Fibroblast of lung (primary cell): ENCODE data around the gene SLIT3. TPM values are rescaled to one million over a fixed set of nuclear protein-coding genes. Genes with fewer than 3 reads are reported as not detected.

Experiments used
- DNase-seq, 2 donors: peaks; one replicate each; pipeline versions ENCODE4 v3.0.0 to v3.0.0-alpha.2; 2010; ENCODE audit warnings: low read depth in 2 of 2
- H2AFZ ChIP-seq: 2 replicates; pipeline ENCODE4 v1.5.1; 2012; ENCODE audit warnings: low read length, control low read depth, inconsistent platforms
- H3K27ac ChIP-seq: 2 replicates; pipeline ENCODE4 v1.5.1; 2011; ENCODE audit warnings: low read length, control low read depth; ENCODE audit not compliant: insufficient read depth
- H3K27me3 ChIP-seq: 2 replicates; pipeline ENCODE4 v1.5.1; 2011; ENCODE audit warnings: mild to moderate bottlenecking, low read length; ENCODE audit not compliant: control insufficient read depth, insufficient read depth
- H3K36me3 ChIP-seq: 2 replicates; pipeline ENCODE4 v1.5.1; 2011; ENCODE audit warnings: low read length; ENCODE audit not compliant: control insufficient read depth, insufficient read depth
- H3K4me1 ChIP-seq: 2 replicates; pipeline ENCODE4 v1.5.1; 2011; ENCODE audit warnings: low read length; ENCODE audit not compliant: control insufficient read depth, insufficient read depth; ENCODE audit errors: extremely low read depth
- H3K4me2 ChIP-seq: 2 replicates; pipeline ENCODE4 v1.5.1; 2011; ENCODE audit warnings: low read length, control low read depth; ENCODE audit not compliant: insufficient read depth; ENCODE audit errors: extremely low read depth
- H3K4me3 ChIP-seq, 4 experiments: fragments of 200-600 bp in 1 of 4; sonication (generic) in 1 of 4; replicated peaks in 1 of 4; 2 replicates each; pipeline ENCODE4 v1.5.1; 2011 to 2016; ENCODE audit warnings: low read length in 4 of 4, low read depth in 3 of 4, mild to moderate bottlenecking in 3 of 4, control low read depth in 2 of 4, inconsistent platforms in 1 of 4, mixed read lengths in 1 of 4; ENCODE audit not compliant: insufficient read depth in 1 of 4; ENCODE audit errors: control extremely low read depth in 1 of 4
- H3K79me2 ChIP-seq: 2 replicates; pipeline ENCODE4 v1.5.1; 2012; ENCODE audit warnings: mild to moderate bottlenecking, low read length, inconsistent platforms; ENCODE audit not compliant: control insufficient read depth, insufficient read depth
- H3K9ac ChIP-seq: 2 replicates; pipeline ENCODE4 v1.5.1; 2011; ENCODE audit warnings: mild to moderate bottlenecking, low read length, control low read depth; ENCODE audit not compliant: insufficient read depth
- H3K9me3 ChIP-seq: 2 replicates; pipeline ENCODE4 v1.5.1; 2012; ENCODE audit warnings: low read depth, low read length; ENCODE audit not compliant: control insufficient read depth, insufficient read depth
- H4K20me1 ChIP-seq: 2 replicates; pipeline ENCODE4 v1.5.1; 2011; ENCODE audit warnings: low read length; ENCODE audit not compliant: control insufficient read depth, insufficient read depth; ENCODE audit errors: extremely low read depth
- EZH2 ChIP-seq: IDR thresholded peaks from 2 replicates; pipeline ENCODE4 v1.5.1; 2012; ENCODE audit warnings: low read length, control low read depth, mild to moderate bottlenecking; ENCODE audit errors: missing control alignments
- polyA plus RNA-seq, 2 donors: library from polyadenylated mRNA; depleted of rRNA in 1 of 2; stranded (reverse) in 1 of 2; unstranded in 1 of 2; fragments of >200 nt; gene quantifications; 2 replicates each; pipeline ENCODE4 v1.2.1, GENCODE V29; 2011 to 2012; ENCODE audit warnings: missing spikeins in 1 of 2
- total RNA-seq: library from RNA; depleted of rRNA; stranded (reverse); fragments of >200 nt; gene quantifications from 2 replicates; pipeline ENCODE4 v1.2.1, GENCODE V29; 2014
- TF ChIP-seq, protein P1 (sequence below), 2 donors: IDR thresholded peaks in 1 of 2; conservative IDR thresholded peaks in 1 of 2; 1 replicate in 1 of 2; 2 replicates in 1 of 2; pipeline ENCODE4 v1.5.1; 2011 to 2012; ENCODE audit warnings: low read length in 2 of 2, control low read depth in 1 of 2, inconsistent platforms in 1 of 2, low read depth in 1 of 2, mild to moderate bottlenecking in 1 of 2

Gene SLIT3
- total and polyA plus RNA-seq, 2 donors (not counting 1 experiment from before 2014, with no cell fraction given), result 1.6 to 4.6 TPM

GRCh38 chr5:168648016-168648415 lies 652.9 kb downstream of the SLIT3 start:
- H3K4me3 ChIP-seq, result no peak overlapping the region
- no peaks in the 10 kb centered on the region for H3K27me3 ChIP-seq
- H3K79me2 ChIP-seq, result no peaks in the 10 kb centered on the region
- no peak for DNase-seq
- no peak overlapping the region for H2AFZ ChIP-seq
- no peak overlapping the region for H3K27ac ChIP-seq
- H3K9ac ChIP-seq, result no peak overlapping the region
- no peaks in the 10 kb centered on the region for H4K20me1 ChIP-seq
- no peak overlapping the region for H3K4me2 ChIP-seq
- H3K9me3 ChIP-seq, result no peaks in the 10 kb centered on the region
- H3K36me3 ChIP-seq, result no peaks in the 10 kb centered on the region
- no peaks in the 10 kb centered on the region for H3K4me1 ChIP-seq
- TF ChIP-seq EZH2, result no peak
- TF ChIP-seq, protein P1, sequence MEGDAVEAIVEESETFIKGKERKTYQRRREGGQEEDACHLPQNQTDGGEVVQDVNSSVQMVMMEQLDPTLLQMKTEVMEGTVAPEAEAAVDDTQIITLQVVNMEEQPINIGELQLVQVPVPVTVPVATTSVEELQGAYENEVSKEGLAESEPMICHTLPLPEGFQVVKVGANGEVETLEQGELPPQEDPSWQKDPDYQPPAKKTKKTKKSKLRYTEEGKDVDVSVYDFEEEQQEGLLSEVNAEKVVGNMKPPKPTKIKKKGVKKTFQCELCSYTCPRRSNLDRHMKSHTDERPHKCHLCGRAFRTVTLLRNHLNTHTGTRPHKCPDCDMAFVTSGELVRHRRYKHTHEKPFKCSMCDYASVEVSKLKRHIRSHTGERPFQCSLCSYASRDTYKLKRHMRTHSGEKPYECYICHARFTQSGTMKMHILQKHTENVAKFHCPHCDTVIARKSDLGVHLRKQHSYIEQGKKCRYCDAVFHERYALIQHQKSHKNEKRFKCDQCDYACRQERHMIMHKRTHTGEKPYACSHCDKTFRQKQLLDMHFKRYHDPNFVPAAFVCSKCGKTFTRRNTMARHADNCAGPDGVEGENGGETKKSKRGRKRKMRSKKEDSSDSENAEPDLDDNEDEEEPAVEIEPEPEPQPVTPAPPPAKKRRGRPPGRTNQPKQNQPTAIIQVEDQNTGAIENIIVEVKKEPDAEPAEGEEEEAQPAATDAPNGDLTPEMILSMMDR (conservative IDR thresholded peaks at IDR 0.05 in 1 of 2, IDR thresholded peaks at IDR 0.05 in 1 of 2; ENCODE audit: low read depth in 1 of 2, low read length in 2 of 2), result no peak

- H3K27me3 ChIP-seq, result no peaks in the 10 kb centered on the region
- peak in 1 of 2 donors; percentile 13 for DNase-seq
- H3K4me2 ChIP-seq, result no peak overlapping the region
- no peak overlapping the region for H2AFZ ChIP-seq
- no peak overlapping the region for H3K27ac ChIP-seq
- no peaks in the 10 kb centered on the region for H4K20me1 ChIP-seq
- H3K9ac ChIP-seq, result no peak overlapping the region
- no peaks in the 10 kb centered on the region for H3K9me3 ChIP-seq
- no peak for TF ChIP-seq EZH2
- TF ChIP-seq, protein P1 (conservative IDR thresholded peaks at IDR 0.05 in 1 of 2, IDR thresholded peaks at IDR 0.05 in 1 of 2; ENCODE audit: low read depth in 1 of 2, low read length in 2 of 2), result no peak
- H3K4me3 ChIP-seq, result no peak overlapping the region
- H3K36me3 ChIP-seq, result no peaks in the 10 kb centered on the region
- no peaks in the 10 kb centered on the region for H3K79me2 ChIP-seq
- no peaks in the 10 kb centered on the region for H3K4me1 ChIP-seq
Measured at GRCh38 chr5:168647083-168647482, 653.9 kb downstream of the SLIT3 start.

DNA sequence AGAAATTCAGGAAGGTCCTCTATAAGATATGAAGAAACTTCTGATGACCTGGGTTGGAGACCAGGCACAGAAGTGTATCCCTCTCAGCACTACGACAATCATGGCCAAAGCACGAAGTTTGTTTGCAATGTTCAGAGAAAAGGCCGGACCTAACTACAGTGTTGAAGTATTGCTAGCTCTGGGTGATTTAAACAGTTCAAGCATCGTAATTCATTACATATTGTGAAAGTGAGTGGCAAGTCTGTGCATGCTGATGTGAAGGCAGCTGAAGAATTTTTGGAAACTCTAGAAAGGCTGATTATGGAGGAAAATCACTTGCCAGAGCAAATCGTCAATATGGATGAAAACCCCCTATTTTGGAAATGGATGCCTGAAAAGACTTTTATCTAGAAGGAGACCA lies 654.6 kb downstream of the SLIT3 start:
- Histone ChIP-seq H2AFZ (no peak overlapping the region), H3K9me3 (no peaks in the 10 kb centered on the region), H4K20me1 (no peaks in the 10 kb centered on the region), H3K4me1 (no peaks in the 10 kb centered on the region), H3K4me2 (no peak overlapping the region), H3K36me3 (no peaks in the 10 kb centered on the region), H3K79me2 (no peaks in the 10 kb centered on the region), H3K4me3 (no peak overlapping the region), H3K27ac (no peak overlapping the region), H3K27me3 (no peaks in the 10 kb centered on the region), H3K9ac (no peak overlapping the region)
- TF ChIP-seq, protein P1 (conservative IDR thresholded peaks at IDR 0.05 in 1 of 2, IDR thresholded peaks at IDR 0.05 in 1 of 2; ENCODE audit: low read depth in 1 of 2, low read length in 2 of 2), result no peak
- TF ChIP-seq EZH2, result no peak
- DNase-seq, result no peak
